CD4-positive, alpha-beta T cell treated with Interleukin-21 for 1 hour (primary cell): ENCODE results near the gene PCDH9.

Source experiments
- DNase-seq: peaks from one replicate; pipeline ENCODE4 v3.0.0-alpha.2; 2020

Gene PCDH9

DNA sequence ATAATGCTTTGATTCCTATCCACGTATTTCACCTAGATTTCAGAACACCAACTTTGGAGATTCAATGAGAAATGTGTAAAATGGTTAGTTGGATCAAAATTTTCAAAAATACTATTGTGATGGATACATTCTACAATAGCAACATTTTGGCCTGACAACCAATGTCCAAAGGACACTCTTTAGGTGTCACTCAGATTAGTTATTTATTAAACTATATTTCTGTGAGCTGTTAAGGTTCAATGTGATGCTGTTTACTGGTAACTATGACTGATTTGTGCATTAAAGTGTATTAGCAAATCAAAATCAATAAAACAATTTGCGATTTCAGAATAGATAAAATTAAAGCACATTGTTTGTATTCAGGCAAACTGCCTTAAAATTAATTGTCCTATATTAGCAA lies 149.8 kb downstream of the PCDH9 start:
- no peak for DNase-seq

DNA sequence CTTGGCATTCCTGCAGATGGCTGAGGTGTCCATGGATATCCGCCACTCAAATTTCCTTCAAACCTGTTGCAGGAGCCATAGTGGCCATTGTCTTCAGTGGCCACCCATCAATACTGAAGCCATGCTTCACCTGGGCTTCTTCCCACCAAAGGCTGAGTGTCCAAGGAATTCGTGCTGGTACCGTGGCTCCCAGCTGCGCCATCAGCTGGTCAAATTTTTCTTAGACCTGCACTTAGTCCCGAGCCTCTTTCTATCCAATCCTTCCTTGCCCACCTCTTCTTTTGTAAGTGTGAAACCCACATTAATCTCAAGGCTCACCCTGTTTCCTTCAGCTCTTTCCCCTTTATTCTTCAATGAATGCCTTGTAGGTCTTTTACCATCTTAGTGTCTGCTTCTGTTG lies 152.1 kb downstream of the PCDH9 start:
- DNase-seq = no peak

DNA sequence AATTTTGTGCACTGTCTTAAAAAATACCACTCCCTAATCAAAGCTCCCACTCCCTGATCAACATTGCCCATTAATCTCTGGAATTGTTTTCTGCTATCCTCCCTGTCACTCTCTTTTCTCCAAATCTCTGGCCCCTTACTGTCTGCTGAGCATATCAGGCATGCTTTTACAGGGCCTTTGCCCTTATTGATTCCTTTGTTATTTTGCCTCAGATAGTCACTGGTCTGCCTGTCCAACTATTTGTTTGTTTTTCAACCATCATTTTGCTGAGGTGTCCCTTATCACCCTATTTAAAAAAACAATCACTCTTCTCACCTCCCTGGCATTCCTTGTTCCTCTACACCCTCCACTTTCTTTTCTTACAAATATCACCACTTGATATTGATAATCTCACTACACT lies 153.0 kb downstream of the PCDH9 start:
- no peak for DNase-seq

DNA sequence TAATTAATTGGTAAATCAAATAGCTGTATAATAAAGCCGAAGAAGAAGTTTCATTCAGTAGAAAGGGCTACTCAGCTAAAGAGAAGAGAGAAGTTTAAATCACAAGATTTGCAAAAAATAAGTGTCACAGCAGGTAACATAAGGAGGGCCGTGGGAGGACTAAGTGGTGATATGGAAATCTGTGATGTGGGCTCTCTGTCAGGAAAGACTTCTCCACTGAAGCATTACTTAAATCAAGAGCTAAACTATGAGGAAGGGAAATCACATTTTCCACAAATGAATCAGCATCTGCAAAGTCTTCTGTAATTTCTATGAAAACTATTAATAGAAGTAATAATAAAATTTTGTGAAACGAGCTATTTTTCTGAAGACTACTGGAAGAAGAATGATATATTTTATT lies 153.8 kb downstream of the PCDH9 start:
- no peak for DNase-seq

DNA sequence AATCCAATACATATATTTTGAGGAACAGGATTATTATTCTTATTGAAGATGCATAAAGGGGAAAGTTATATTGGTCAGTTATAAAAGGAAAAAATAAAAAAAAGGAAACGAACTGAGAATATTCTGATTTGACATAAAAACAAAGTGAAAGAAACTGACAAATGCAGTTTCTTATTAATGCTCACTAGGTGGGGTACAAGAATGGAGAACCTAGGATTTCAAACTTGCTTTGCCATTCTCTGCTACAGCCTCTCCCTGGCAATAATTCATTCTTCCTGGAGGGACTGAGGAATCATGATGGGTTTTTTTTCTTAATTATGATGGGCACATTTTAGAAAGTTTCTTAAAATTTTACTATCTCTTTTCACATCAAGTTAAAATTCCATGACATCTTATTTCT lies 154.9 kb downstream of the PCDH9 start:
- DNase-seq = no peak

DNA sequence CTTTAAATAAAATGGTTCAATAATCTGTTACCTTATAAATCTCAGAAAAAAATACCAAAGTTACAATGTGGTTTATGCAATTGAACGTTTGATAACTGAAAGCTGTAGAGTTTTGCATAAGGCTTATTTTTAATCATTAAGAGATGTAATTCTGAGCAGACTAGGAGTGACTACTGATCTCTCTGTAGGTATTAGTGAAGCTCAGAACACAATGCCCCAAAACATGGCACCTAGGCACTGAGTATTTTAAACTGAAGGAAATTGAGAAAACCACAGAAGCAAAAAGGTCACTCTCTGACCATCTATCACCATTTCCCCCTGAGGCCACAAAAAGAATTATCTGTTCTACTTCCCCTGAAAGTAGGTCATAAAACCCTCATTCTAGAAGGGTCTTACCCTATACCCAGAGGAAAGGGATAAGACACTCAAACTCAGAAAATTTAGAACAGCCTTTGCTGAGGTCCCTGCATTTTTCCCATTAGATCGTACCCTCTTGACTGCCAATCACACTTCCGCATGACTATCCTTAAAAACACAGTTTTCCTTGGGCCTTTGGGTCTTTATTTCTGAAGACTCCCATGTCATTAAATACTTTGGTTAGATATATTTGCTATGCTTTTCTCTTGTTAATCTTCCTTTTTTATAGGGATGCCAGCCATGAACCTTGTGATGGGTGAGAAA lies 158.1 kb downstream of the PCDH9 start:
- no peak for DNase-seq

DNA sequence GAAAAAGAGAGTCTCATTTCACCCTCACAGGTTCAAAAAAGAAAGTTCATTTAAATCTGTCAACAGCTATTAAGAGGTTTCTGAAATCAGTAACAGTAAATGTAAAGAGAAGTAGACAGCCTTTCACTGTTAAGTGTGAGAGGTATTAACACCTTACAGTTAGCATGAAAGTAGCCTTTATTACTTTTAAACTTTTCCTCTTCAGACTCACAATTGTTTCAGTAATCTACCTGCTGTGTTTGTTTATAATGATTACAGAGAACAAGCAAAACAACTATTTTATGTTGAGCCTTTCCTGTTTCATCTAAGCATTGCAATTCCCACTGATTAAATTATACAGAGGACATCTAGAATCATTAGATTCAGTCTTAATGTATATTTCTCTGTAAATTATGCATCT lies 159.8 kb downstream of the PCDH9 start:
- no peak for DNase-seq

DNA sequence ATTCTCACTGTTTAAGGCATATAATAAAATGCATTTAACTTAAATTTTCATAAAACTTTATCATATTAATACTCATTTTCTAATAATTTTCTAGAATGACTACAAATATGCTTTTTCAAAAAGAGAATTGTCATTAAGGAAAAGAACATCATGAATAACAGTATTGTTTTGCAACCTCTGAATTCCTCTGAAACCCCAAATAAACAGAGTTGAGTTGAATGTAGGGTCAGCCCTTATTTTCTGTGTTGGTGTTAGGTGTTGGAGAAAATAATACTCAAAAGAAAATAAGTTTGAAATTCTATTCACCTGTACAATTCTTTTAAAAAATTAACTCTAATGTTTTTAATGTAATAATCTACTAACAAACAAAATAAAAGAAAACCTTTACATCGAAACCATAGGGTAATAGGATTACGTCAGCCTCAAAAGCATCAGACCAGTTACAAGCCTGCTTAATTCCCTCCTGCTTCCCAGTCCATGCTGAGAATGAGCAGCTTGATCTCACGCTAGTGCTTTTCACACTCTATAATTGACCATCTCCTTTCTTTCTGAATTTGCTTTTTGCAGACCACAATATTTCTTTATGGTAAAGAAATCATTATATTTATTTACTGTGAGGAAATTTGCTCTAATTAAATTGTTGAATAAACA lies 160.9 kb downstream of the PCDH9 start:
- DNase-seq = no peak

DNA sequence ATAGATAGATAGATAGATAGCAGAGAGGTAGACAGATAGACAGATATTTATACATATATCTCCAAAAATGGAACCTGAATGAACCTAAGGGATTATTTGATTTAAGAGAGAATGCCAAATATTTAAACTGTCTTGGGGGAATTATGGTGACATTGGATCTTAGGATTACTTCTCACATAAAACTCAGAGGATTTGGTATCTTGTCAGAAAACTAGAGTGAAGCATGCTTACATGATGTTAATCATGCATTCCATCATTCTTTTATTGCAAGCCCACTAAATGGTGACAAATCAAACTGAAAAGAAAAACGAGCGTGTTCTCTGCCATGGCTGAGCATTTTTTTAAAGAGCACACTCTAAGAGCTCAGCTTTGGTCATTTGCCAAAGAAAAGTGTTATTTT lies 165.2 kb downstream of the PCDH9 start:
- DNase-seq = no peak

DNA sequence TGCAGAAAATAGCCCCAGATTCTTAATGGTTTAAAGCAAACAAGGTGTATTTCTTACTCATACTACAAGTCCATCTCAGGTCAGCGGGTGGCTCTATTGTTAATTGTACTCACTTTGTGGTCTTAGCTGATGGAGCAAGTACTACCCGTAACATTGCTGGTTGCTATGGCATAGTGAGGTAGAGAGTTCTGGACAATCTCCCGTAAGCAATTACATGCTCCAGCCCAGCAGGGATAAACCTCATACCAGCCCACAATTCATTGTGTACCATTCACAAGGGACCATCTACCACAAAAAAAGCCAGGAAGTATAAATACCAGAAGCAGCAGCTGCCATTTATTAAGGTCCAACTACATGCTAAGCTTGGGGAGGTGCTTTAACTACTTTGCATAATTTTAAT lies 167.1 kb downstream of the PCDH9 start:
- no peak for DNase-seq

DNA sequence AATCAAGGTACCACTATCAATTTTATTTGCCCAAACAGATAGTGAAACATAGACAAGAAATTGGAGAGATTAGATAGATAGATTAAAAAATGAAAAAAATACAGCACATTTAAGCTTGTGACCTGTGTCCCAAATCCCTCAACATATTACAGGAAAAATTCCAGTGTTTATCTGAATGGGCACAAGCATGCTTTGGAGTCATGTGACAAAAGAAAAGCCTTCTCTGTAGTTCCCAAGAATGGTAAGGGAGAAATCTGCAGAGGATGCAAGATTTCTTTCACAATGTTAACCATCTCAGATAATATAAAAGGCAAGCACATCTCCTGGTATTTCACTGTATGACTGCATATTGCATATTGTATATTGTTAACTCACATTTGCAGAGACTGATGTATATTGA lies 168.0 kb downstream of the PCDH9 start:
- no peak for DNase-seq

DNA sequence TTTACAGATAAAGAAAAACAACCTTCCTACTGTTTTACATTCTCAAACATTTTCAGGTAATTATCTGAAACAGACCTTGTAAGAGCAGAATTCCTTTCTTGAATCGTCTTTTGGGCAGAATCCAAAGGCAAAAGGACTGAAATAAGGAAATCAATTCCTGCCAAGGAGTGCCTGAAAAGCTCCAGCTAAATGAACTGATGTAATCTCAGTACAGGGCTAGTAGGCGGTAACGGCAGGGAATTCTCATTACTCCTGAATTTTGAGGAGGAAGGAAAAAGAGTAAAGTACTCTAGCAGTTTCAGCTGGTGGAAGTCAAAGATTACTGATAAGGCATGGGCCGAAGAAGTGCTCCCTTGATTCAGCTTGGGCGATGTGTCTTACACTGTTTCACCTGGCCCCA lies 168.4 kb downstream of the PCDH9 start:
- no peak for DNase-seq

DNA sequence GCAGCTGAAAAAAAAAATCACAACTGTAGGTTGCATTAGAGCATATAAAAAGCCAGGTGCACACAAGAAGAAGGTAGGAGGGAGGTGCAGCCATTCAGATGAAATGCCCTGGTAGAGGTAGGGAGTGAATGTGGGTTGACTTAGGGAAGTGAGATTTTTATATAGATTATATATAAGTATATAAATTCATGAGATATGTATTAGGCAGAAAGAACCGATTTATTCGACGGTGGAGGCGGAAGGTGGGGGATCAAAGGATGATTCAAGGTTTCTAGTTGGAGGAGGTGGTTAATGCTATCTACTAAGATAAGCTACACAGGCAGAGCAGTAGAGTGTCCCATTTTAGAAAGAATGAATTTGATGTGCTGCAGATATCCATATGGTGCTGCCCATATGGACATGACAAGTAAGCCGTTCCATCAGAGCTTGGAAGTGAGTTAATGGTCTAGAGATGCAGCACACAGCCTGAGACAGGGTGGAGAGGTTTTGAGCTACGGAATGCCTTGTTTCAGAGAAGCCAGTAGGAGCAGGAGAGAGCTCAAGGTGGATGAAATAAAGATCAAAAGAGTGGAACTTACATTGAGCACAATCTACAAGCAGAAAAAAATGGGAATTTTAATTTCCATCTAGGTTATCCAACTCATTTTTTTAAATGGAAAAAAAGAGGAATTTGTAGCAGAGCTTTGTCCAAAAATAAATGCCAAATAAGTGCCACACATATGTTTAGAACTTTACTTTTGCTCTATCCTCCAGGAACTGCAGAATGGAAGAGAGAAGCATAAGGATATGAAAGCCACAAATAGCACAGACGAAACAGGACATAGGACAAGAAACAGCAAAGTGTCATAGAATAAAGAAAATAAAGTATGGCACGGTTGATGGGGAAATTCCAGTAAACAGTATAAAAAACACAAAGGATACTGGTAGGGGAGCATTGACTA lies 177.3 kb downstream of the PCDH9 start:
- no peak for DNase-seq

DNA sequence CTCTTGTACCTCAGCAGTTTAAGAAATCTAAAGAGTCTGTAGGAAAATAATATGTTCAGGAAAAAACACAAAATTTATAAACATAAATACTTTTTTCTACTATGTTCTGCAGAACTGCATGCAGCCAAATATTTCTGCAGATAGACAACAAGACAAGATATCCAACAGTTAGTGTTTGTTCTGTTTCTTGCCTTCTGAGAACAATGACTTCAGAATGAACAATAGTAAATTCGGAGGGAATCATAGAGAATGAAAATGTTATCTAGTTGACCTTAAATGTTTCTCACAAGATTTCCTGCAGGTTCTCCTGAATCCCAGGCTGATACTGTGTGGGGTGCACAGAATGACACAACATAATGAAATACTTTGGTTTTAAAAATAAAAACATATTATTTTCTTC lies 180.4 kb downstream of the PCDH9 start:
- no peak for DNase-seq

DNA sequence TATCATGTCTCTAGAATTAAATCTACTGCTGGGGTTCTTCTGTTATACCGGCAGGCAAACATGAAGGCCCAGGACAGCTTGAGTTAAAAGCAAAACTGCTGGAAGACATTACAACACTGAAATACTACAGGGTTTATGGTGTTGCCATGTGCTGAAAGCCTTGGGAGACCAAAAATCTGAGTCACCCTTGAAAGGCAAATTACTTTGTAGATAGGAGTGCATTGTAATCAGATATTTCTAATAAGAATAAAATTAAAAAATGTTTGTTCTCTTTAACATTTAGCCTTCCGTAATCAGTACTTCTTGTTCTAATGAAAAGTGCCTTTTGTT lies 181.3 kb downstream of the PCDH9 start:
- DNase-seq = no peak

DNA sequence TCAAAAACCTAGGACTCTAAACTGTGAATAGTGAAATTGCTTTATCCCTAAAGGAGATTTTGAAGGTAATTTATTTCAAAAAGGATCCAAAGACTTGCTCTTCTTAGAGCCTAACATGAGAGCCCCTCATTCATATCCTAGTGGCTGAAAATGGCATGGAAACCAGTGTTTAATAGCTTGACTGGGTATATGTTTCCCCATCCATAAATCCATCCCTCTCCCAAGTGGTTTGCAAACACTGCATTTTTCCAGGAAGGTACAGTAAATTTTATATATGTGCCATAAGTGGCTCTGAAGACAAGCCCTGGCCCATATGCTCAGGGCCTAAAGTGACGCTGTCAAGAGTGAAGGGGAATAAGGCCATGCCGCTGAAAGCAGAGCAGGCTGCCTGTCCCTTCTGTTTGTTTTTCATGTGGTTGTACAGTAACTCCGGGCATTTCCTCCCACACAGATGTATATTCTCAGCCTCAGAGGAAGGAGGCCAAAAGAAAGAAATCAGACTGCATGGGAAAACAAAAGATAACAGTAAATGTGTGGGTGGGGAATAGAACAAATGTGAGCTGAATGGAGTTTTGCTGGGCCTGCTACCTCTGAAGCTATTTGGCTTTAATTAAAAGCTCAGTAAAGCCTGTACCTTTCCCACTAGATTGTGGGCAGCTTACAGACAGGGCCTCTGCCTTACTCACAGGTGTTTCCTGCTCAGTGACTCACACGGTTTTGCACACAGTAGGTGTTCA lies 181.9 kb downstream of the PCDH9 start:
- DNase-seq = no peak

DNA sequence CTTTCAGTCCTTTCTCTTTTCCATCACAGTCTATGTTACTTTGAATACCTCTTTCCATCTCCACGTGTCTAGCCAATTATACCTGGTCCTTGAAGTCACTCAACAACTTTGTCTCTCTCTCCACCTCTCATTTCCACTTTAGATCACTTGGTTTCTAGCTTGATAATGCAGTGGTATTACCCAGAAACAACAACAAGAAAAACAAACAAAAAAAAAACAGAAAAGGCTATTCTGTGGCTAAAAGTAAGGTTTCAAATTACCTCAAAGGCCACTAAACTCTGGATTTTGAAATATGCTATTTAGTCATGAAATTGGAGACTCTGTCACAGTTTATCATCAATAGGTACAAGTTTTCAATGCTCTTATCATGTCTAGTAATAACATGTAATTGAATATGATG lies 184.8 kb downstream of the PCDH9 start:
- no peak for DNase-seq

DNA sequence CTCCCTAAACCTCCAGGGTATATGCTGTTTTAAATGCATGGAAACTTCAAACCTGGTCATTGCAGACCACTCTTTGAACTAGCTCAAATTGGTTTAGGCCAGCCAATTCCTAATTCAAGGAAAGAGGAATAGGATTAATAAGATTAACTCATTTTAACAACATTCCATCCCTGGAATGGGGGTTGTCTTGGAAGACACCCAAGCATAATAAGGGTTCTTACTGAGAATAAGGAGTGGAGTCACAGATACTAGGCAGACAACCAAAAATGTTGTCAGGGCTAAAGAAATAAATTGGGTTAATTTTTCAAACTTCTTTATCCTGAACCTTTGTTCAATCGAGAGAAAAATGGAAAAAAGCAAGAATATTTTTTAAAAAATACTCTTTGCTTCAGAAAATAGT lies 186.2 kb downstream of the PCDH9 start:
- DNase-seq = no peak

DNA sequence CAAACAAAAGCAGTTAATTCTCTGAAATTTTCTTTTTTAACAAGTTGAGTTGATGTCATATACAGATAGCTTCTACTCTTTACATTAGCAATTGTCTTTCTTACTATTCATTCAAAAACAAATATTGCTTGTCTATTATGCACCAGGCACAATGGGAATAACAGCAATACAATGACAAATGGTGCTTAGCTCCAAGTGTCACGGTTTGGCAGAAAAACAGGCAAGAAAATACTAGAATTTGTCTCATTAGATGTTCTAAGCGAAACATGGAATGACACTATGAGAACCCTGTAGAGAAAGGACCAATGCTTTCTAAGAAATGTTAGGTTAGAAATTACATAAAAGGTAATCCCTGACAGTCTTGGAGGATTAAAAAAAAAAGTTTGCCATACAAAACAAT lies 187.6 kb downstream of the PCDH9 start:
- DNase-seq = no peak

DNA sequence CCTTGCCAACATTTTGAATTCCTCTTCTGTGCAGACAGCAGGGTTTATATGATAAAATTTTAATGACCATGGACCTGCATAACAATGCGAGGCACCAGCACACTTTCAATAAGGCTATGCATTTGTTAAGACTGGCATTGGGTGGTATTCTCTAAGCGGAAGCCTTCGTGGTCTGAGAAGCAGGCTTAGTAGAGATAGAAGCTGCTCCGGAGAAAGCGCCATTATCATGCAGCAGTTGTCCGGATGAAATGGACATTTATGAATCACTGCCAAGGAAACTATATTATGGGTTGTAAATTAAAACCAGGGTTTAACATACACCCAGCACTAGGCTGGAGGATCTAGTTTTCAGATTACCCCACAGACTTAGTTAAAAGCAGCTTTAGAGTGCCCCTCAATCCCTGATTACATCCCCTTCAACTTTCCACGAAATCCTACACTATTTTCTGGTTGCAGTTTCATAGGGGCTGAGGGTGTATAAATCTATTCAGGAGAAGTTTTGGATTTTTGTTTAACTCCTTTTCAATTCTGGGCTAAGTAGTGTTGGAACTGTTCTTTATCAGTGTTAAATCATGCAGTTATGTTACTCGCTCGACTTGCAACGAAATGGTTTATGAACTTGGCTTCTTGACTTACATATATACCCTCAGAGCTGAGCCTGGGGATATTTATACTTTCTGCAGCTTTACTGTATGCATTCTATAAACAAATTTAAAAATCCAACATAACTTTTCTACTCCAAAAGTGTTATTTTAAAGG lies 193.3 kb downstream of the PCDH9 start:
- no peak for DNase-seq

DNA sequence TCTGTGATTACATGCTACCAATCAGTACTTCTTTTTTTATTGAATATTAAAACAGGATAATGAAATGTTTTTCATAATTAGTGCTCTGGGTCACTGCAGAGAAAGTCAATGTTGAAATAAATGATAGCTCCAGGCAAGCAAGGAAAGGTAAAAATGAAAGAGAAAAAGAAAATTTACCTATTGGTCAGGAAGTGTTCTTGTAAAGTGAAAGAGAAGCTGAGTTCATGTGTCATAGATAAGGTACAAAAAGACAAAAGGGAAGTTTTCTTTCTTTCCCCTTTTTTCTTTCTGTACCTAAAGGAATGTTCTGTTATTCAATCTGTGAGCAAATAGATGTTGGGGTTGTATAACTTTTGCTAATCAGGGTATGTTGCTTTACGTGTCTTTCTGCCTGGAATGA lies 197.0 kb downstream of the PCDH9 start:
- no peak for DNase-seq

DNA sequence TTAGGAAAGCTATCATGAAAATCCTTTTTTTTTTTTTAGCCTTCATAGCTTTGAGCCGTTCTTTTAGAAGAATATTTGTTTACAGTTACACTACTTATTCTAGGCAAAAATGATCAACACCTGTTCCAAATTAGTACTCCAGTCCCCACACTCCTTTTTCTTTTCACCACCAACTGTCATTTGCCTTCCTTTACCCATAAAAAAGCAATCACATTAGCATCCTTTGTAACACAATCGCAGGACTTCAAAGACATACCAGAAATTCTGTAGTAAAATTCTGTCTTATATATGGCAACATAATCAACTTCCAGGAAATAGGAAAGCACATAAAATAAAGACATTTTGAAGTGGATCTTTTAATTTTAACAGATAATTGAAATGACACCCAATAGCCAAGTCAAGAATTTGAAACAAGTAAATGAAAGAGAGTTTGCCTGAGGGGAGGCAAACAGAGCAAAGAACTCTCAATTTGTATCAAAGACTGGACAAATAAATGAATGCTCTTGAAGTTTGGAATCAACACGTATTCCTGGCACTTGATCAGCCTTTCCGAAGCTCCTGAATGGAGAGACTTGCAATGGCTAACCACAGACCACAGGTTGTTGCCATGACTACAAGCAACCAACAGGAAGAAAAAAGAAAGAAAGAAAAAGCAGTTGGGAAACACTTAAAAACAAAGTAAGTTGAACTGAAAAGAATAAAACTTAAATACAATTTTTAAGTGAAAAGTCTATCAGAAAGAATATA lies 206.8 kb downstream of the PCDH9 start:
- no peak for DNase-seq
